ENCODE results near the gene JTB. TPM values are rescaled to one million over a fixed set of nuclear protein-coding genes. Genes with fewer than 3 reads are reported as not detected.

The JTB gene
- total and polyA plus RNA-seq, 9 of the 15 experiments (the other 6 are each of a cell fraction or from before 2014, with no cell fraction given) = 24.7 to 308 (median 151) TPM

DNA sequence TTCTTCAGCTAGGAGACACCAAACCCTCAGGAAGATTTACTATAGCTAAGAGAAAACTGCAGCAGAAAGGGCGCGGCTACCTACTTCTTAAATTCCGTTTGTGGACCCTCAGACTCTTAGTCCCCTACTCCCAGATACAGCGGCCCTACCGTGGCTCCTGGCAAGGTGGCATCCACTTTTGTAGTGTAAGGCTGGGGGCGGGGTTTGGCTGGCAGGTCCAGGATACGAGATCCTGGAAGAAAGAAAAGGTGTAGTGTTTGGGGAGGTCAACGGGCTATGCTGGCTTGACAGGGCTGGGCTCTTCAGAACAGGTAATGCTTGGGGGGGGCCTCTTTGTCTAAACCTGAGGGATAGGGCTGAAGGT lies 9.5 kb downstream of the JTB start:
- ChIA-PET POLR2A (interaction anchor here (0.5 to 4.8 kb wide), 12 partner anchors 9 to 323 kb away, joined by 3 to 84 read pairs (median 6); partner anchors contain the start of genes CRTC2, DENND4B, JTB and RAB13), CTCF (ENCODE audit: low intra/inter-chr PET ratio) (no interaction called here)
- H3K4me2 ChIP-seq (ENCODE audit: insufficient read depth, low read length) = peak overlapping the region; percentile 87
- FAIRE-seq (no peak), DNase-seq (ENCODE audit: extremely low read depth in 1 of 4, low spot score in 3 of 4) (no peak), ATAC-seq (no peak)
- peak overlapping the region; percentile 89 to 99 for H3K9ac ChIP-seq (ENCODE audit: insufficient read depth in 1 of 2, low read depth in 2 of 2, low read length in 2 of 2)
- H3K36me3 ChIP-seq (ENCODE audit: control insufficient read depth, insufficient read depth, low read length) = peaks cover 1% of the 10 kb centered on the region; the same call in 2 of the 3 replicates
- peak overlapping the region; percentile 82 for H3K27ac ChIP-seq (ENCODE audit: extremely low read depth, low read depth, low read length)
- H3K9me3 ChIP-seq (replicated peaks; ENCODE audit: control insufficient read depth, insufficient read depth, low read depth, low read length) = no peaks in the 10 kb centered on the region
- intact Hi-C loops (cut with micrococcal nuclease) (loop anchor here (5.0 kb wide), 1 partner anchor 171 kb away; no protein-coding TSS in a partner anchor), in situ Hi-C loops (cut with MboI) (no loop called here)
- no peaks in the 10 kb centered on the region for H4K20me1 ChIP-seq (replicated peaks; ENCODE audit: control insufficient read depth, insufficient read depth, low read length)
- WGBS (ENCODE audit: insufficient coverage, low coverage, missing lambda C conversion rate) = 0% methylated on average over 7 of the region's 8 CpGs
- peaks cover 7 to 15% of the 10 kb centered on the region in 2 experiments; a peak in 4 of 5 replicates for H3K4me1 ChIP-seq (replicated peaks in 1 of 2; ENCODE audit: control insufficient read depth in 2 of 2, insufficient read depth in 2 of 2, low read length in 2 of 2)
- TSS peak; percentile 56 for BruUV-seq (replicated peaks)
- H3K79me2 ChIP-seq (ENCODE audit: control insufficient read depth, insufficient read depth, low read length) = peaks cover 39% of the 10 kb centered on the region
- no peaks in the 10 kb centered on the region for H3K9me1 ChIP-seq (ENCODE audit: control insufficient read depth, insufficient read depth, low read length)
- peak overlapping the region; percentile 89 for H2AFZ ChIP-seq (ENCODE audit: low read depth, low read length)
- peak overlapping the region; percentile 51 for H3K4me3 ChIP-seq
- no peaks in the 10 kb centered on the region for H3K27me3 ChIP-seq (ENCODE audit: control insufficient read depth in 2 of 2, insufficient read depth in 2 of 2, low read length in 2 of 2)
- TF ChIP-seq ELF1 (tag; IDR thresholded peaks at IDR 0.05) (peak; percentile 32; the same call in 1 of the 2 replicates), GABPB2 (CRISPR knock-in tag; conservative IDR thresholded peaks at IDR 0.05) (no peak), CHD1 (IDR thresholded peaks at IDR 0.05; ENCODE audit: low read length) (peak; percentile 51), FOXK1 (CRISPR knock-in tag; IDR thresholded peaks at IDR 0.05; ENCODE audit: borderline replicate concordance) (0 out of 2 replicates have a peak, but pooled peaks have one; percentile 2)
- TF ChIP-seq, protein P1, sequence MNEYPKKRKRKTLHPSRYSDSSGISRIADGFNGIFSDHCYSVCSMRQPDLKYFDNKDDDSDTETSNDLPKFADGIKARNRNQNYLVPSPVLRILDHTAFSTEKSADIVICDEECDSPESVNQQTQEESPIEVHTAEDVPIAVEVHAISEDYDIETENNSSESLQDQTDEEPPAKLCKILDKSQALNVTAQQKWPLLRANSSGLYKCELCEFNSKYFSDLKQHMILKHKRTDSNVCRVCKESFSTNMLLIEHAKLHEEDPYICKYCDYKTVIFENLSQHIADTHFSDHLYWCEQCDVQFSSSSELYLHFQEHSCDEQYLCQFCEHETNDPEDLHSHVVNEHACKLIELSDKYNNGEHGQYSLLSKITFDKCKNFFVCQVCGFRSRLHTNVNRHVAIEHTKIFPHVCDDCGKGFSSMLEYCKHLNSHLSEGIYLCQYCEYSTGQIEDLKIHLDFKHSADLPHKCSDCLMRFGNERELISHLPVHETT (CRISPR knock-in tag; conservative IDR thresholded peaks at IDR 0.05 in 1 of 2, IDR thresholded peaks at IDR 0.05 in 1 of 2) = 0 out of 4 replicates have a peak, but pooled peaks of 1 of the 2 experiments have one; percentile 16
- TF ChIP-seq, protein P2, sequence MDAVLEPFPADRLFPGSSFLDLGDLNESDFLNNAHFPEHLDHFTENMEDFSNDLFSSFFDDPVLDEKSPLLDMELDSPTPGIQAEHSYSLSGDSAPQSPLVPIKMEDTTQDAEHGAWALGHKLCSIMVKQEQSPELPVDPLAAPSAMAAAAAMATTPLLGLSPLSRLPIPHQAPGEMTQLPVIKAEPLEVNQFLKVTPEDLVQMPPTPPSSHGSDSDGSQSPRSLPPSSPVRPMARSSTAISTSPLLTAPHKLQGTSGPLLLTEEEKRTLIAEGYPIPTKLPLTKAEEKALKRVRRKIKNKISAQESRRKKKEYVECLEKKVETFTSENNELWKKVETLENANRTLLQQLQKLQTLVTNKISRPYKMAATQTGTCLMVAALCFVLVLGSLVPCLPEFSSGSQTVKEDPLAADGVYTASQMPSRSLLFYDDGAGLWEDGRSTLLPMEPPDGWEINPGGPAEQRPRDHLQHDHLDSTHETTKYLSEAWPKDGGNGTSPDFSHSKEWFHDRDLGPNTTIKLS (IDR thresholded peaks at IDR 0.05; ENCODE audit: borderline replicate concordance, low read depth) = 0 out of 2 replicates have a peak, but pooled peaks have one; percentile 18
